Stimulated activated CD4-positive, alpha-beta T cell treated with anti-CD3 and anti-CD28 coated beads, TNF-alpha, amount 100 ng/mL, for 4 hours (primary cell): ENCODE measurements around the gene FSCN2.

Source experiments
- DNase-seq, 3 experiments: peaks; one replicate each; pipeline ENCODE4 v3.0.0-alpha.2; 2020; ENCODE audit warnings: low read depth in 3 of 3

The FSCN2 gene

DNA sequence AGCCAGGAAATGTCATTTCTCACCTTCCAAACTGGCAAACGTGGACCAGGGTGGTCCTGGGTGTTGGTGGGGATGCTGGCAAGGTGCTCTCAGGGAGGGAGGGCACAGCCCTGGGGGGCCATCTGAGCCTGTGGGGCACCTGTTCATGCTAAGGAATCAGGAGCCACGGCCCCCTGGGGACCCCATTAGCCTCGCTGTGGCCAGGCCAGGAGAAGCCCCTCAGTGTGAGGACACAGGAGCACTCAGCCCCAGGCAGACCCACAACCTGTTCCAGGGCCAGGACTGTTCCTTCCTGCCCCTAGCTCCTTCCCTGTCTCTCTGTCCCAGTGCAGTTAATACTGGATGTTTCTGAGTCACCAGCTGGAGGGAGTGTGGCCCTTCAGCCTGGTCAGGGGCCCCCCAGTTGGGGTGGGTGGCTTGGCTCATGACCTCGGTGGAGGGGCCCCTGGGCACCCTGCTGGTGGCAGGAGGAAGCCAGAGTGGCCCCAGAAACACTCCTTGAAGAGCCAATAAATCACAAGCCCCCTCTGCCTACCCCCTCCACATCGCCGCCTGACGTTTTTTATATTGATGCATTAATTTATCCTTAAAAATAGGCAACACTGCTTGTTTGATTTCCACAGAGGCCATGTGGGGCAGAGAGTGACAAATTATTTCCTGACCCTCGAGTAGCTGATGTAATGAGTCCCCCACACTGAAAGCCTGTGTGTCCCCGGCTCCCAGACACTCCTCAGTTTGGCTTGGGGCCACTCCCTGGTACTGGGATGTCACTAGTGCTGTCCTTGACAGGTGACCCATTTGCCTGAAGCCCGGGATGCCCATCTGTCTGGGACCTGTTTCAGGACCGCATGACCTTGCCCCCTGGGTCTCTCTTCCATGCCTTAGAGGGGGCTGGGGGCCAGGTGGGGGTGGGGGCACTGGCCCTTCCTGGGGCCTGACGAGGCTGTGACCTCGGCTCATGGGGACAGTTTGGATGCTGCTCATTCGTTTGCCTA, 37.9 kb upstream of the FSCN2 start:
- no peak for DNase-seq

- DNase-seq = no peak
Observed at GRCh38 chr17:81491181-81491581, 37.0 kb upstream of the FSCN2 start.

DNA sequence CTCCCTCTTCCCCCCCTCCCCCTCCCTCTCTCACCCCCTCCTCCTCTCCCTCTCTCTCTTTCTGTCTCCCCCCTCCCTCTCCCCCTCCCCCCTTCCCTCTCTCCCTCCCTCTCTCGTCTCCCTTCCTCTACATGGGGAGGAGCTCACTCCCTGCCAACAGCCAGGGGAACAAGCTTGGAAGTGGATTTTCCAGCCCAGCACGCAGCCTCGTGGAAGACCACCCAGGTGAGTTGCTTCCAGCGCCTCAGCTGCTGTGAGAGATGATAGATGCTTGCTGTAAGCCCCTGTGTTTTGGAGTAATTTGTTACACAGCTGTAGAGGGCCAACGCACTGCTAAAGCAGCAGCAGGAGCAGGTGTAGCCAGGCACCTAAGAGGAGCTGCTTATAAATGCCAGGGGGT, 36.4 kb upstream of the FSCN2 start:
- DNase-seq = no peak

DNA sequence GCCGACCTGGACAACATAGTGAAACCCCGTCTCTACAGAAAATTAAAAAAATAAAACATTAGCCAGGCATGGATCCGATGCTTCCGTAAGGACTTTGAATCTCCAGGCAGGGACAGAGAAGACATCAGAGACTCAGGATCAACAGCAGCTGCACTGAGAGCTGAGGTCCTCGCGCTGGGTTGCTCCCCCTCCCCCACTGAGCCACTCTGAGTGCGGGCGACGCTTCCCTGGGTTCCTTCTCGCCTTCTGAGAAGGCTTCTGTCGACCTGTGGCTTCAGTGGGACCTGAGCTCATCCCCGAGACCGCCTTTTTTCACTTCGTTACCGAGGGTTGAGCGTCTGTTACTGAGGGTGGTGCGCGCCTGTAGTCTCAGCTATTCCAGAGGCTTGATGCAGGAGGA, 36.0 kb upstream of the FSCN2 start:
- no peak for DNase-seq

GRCh38 chr17:81492706-81493105, 35.5 kb upstream of the FSCN2 start:
- no peak for DNase-seq

- no peak for DNase-seq
Observed at GRCh38 chr17:81493198-81494038, 34.8 kb upstream of the FSCN2 start.

DNA sequence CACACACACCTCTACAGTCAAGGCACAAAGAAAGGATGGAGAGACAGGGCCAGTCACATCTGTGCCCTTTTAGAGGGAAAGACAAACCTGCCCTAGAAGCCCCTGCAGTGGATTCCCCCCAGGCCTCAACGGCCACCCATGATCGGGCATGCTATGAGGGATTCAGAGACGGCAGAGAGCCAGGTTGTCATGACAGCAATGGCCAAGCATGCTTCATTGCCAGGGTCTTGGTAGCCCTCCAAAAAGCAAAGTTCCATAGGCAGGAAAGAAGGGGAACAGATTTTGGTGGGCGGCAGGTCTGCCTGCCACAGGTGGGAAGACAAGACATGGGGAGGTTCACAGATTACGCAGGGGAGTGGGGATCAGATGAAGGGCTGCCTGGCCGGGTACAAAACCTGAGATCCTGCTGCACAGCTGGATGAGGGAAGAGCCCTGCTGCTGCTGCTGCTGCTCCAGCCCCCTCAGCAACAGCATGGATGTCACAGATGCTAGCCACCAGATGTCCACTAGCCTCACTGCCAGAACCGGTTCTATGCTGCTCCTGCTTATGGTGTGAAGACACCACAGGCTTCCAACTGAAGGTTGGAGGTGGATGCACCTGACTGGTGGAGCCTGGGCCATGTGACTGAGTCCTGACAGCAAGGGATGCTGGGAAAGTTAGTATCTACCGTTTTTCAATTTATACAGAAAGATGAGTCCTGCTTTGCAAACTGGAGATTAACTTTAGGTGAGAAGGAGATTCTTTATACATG, 33.4 kb upstream of the FSCN2 start:
- DNase-seq = no peak

GRCh38 chr17:81498953-81499600, 29.1 kb upstream of the FSCN2 start:
- no peak for DNase-seq

- no peak for DNase-seq
Observed at GRCh38 chr17:81499601-81499970, 28.6 kb upstream of the FSCN2 start.

- DNase-seq = no peak
Observed at GRCh38 chr17:81500047-81500446, 28.1 kb upstream of the FSCN2 start.

GRCh38 chr17:81502471-81503017, 25.6 kb upstream of the FSCN2 start:
- no peak for DNase-seq

DNA sequence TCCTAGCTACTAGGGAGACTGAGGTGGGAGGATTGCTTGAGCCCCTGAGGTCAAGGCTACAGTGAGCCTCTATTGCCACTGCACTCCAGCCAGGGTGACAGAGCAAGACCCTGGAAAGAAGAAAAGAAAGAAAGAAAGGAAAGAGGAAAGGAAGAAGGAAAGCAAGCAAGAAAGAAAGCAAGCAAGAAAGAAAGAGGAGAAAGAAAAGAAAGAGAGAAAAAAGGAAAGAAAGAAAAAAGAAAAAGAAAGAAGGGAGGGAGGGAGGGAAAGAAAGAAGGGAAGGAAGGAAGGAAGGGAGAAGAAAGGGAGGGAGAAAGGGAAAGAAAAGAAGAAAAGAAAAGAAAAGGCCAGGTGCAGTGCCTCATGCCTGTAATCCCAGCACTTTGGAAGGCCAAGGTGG, 24.6 kb upstream of the FSCN2 start:
- DNase-seq = no peak

GRCh38 chr17:81508639-81509206, 19.5 kb upstream of the FSCN2 start:
- no peak for DNase-seq

DNA sequence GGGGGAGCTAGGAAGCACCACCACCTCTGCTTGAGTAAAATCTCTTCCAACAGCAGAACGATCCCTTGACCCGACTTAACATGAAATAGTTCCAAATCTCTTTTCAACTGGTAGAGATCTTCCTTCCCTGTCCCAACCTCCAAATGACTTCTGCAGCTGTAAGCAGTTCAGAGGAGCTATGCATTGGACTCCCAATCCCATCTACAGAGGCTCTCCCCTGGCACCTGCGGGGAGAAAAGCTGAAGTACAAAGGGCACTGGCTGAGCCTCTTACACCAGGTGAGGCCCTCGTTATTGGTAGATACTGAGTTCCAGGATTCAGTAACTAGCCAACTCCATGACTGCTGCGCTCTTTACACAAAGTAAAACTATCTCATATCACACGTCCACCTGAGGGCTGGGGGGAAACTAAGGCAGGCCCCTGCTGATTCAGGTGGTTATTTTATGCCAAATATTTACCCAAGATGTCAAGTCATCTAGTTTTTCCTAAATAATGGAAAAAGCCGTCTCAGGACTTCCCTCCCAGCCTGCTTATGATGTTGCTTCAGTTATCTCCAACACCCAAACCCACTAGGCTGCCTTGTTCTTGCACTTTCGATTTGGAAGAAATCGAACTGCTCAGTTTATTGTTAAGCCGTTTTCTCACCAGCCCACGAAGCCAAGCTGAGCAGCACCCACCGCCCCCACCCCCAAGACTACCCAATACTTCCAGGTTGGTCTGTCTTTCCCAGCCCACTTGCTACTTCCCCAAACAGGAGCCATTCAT, 18.8 kb upstream of the FSCN2 start:
- no peak for DNase-seq

DNA sequence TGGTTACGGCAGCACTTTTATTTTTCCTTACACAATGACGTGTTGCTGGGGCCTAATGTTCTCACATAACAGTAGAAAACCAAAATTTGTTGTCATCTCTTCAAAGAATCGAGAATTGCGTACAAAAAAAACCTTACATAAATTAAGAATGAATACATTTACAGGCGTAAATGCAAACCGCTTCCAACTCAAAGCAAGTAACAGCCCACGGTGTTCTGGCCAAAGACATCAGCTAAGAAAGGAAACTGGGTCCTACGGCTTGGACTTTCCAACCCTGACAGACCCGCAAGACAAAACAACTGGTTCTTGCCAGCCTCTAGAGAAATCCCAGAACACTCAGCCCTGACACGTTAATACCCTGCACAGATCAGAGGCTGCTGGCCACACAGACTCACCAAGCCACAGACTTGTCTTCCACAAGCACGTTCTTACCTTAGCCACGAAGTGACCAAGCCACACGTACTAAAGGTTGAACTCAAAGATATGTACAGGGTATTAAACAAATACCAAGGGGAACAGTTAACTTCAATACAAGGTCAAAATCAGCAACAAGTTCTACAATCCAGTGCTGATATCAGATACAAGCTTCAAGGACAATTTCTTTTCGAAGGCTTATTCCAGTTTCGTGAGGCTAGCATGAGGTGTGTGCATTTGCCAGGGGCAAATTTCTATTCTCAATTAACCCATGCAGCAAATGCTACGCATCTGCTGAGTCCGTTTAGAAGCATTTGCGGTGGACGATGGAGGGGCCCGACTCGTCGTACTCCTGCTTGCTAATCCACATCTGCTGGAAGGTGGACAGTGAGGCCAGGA, 18.0 kb upstream of the FSCN2 start:
- DNase-seq = no peak

GRCh38 chr17:81510785-81511553, 17.2 kb upstream of the FSCN2 start:
- no peak for DNase-seq

GRCh38 chr17:81511554-81511803, 16.7 kb upstream of the FSCN2 start:
- DNase-seq = no peak

- DNase-seq = no peak
Observed at GRCh38 chr17:81511804-81512561, 16.2 kb upstream of the FSCN2 start.
